ENCODE measurements around the gene GYG2.
"Not testable (repeated sequence)": the region's sequence is repeated elsewhere in the genome, so short reads cannot be mapped to it uniquely, and the experiment has no call there.

DNA sequence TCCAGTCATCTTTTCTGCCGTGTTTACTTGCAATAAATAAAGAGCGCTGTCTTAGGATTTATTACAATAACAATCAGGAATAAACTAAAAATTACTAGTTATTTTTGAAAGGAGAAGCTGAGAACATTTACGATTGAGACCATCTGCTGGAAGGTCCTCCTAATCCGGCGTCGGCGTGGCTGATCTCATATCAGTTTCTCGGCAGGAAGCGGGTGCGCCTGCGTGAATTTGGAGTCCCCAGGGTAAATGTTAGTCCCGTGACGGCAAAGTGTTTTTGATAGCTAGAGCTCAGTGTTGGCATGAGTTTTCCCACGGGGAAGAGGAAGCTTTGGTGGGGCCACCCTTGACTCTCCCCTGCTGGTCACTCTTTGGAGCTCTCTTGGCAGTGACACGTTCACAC is 31.9 kb upstream of the GYG2 start:
- TF ChIP-seq, protein P1, sequence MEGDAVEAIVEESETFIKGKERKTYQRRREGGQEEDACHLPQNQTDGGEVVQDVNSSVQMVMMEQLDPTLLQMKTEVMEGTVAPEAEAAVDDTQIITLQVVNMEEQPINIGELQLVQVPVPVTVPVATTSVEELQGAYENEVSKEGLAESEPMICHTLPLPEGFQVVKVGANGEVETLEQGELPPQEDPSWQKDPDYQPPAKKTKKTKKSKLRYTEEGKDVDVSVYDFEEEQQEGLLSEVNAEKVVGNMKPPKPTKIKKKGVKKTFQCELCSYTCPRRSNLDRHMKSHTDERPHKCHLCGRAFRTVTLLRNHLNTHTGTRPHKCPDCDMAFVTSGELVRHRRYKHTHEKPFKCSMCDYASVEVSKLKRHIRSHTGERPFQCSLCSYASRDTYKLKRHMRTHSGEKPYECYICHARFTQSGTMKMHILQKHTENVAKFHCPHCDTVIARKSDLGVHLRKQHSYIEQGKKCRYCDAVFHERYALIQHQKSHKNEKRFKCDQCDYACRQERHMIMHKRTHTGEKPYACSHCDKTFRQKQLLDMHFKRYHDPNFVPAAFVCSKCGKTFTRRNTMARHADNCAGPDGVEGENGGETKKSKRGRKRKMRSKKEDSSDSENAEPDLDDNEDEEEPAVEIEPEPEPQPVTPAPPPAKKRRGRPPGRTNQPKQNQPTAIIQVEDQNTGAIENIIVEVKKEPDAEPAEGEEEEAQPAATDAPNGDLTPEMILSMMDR (IDR thresholded peaks at IDR 0.05; ENCODE audit: low read depth, low read length), result not testable (repeated sequence)
- TF ChIP-seq EZH2phosphoT487 (IDR thresholded peaks at IDR 0.05; ENCODE audit: low read depth), result not testable (repeated sequence)
